ENCODE data around the gene ERBB3. TPM values are rescaled to one million over a fixed set of nuclear protein-coding genes. Genes with fewer than 3 reads are reported as not detected.

Gene ERBB3
- polyA plus RNA-seq, 1 of the 3 experiments (the other 2 are of a cell fraction) = 1.4 TPM

GRCh38 chr12:56087220-56087619 lies 7.3 kb downstream of the ERBB3 start:
- H3K9ac ChIP-seq = no peak overlapping the region
- no peak overlapping the region for H3K4me2 ChIP-seq
- POLR2A ChIA-PET = no interaction called here
- H2AFZ ChIP-seq (ENCODE audit: low read depth) = no peak overlapping the region
- no peaks in the 10 kb centered on the region for H4K20me1 ChIP-seq (ENCODE audit: insufficient read depth)
- H3K27ac ChIP-seq (ENCODE audit: low read depth in 2 of 2, low read length in 1 of 2) = no peak overlapping the region
- no peaks in the 10 kb centered on the region for H3K36me3 ChIP-seq (replicated peaks in 1 of 2; ENCODE audit: control insufficient read depth in 1 of 2, insufficient read depth in 2 of 2, low read length in 1 of 2)
- no peak for TF ChIP-seq RFX5 (IDR thresholded peaks at IDR 0.05; ENCODE audit: low read length)
- TF ChIP-seq, protein P1, sequence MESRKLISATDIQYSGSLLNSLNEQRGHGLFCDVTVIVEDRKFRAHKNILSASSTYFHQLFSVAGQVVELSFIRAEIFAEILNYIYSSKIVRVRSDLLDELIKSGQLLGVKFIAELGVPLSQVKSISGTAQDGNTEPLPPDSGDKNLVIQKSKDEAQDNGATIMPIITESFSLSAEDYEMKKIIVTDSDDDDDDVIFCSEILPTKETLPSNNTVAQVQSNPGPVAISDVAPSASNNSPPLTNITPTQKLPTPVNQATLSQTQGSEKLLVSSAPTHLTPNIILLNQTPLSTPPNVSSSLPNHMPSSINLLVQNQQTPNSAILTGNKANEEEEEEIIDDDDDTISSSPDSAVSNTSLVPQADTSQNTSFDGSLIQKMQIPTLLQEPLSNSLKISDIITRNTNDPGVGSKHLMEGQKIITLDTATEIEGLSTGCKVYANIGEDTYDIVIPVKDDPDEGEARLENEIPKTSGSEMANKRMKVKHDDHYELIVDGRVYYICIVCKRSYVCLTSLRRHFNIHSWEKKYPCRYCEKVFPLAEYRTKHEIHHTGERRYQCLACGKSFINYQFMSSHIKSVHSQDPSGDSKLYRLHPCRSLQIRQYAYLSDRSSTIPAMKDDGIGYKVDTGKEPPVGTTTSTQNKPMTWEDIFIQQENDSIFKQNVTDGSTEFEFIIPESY (IDR thresholded peaks at IDR 0.05; ENCODE audit: borderline replicate concordance, low read depth) = no peak
- no peak for TF ChIP-seq CHD2 (IDR thresholded peaks at IDR 0.05; ENCODE audit: low read length, partially characterized antibody)
- DNase-seq = no peak
- no peaks in the 10 kb centered on the region for H3K9me3 ChIP-seq
- CTCF ChIA-PET = no interaction called here
- H3K27me3 ChIP-seq (ENCODE audit: insufficient read depth) = no peaks in the 10 kb centered on the region
- H3K79me2 ChIP-seq (ENCODE audit: insufficient read depth) = no peaks in the 10 kb centered on the region
- WGBS (ENCODE audit: low lambda C conversion rate) = 74% methylated on average over 6 of the region's 6 CpGs
- no peaks in the 10 kb centered on the region for H3K4me1 ChIP-seq (ENCODE audit: control insufficient read depth in 1 of 2, insufficient read depth in 2 of 2, low read depth in 1 of 2, low read length in 1 of 2)
- no peaks in the 10 kb centered on the region for H3K9me2 ChIP-seq
- H3F3A ChIP-seq (replicated peaks; ENCODE audit: insufficient read depth) = no peaks in the 10 kb centered on the region
- no peak overlapping the region for H3K4me3 ChIP-seq (ENCODE audit: low read depth in 2 of 2, low read length in 1 of 2)

- H3K4me1 ChIP-seq (ENCODE audit: control insufficient read depth in 1 of 2, insufficient read depth in 2 of 2, low read depth in 1 of 2, low read length in 1 of 2) = no peaks in the 10 kb centered on the region
- no peaks in the 10 kb centered on the region for H3K79me2 ChIP-seq (ENCODE audit: insufficient read depth)
- no peak overlapping the region for H3K27ac ChIP-seq (ENCODE audit: low read depth in 2 of 2, low read length in 1 of 2)
- no peaks in the 10 kb centered on the region for H3K36me3 ChIP-seq (replicated peaks in 1 of 2; ENCODE audit: control insufficient read depth in 1 of 2, insufficient read depth in 2 of 2, low read length in 1 of 2)
- H3K9ac ChIP-seq = no peak overlapping the region
- H3F3A ChIP-seq (replicated peaks; ENCODE audit: insufficient read depth) = no peaks in the 10 kb centered on the region
- no peak overlapping the region for H2AFZ ChIP-seq (ENCODE audit: low read depth)
- H3K27me3 ChIP-seq (ENCODE audit: insufficient read depth) = peaks cover 33% of the 10 kb centered on the region; the same call in 1 of the 2 replicates
- no peak overlapping the region for H3K4me3 ChIP-seq (ENCODE audit: low read depth in 2 of 2, low read length in 1 of 2)
- H3K4me2 ChIP-seq = no peak overlapping the region
- H3K9me3 ChIP-seq = no peaks in the 10 kb centered on the region
- DNase-seq = no peak
- H4K20me1 ChIP-seq (ENCODE audit: insufficient read depth) = no peaks in the 10 kb centered on the region
- H3K9me2 ChIP-seq = no peaks in the 10 kb centered on the region
- WGBS (ENCODE audit: low lambda C conversion rate) = 72% methylated on average over 6 of the region's 6 CpGs
- POLR2A ChIA-PET = no interaction called here
- CTCF ChIA-PET = no interaction called here
- no peak for TF ChIP-seq IRF3 (IDR thresholded peaks at IDR 0.05; ENCODE audit: low read depth, low read length)
- no peak for TF ChIP-seq RXRA (IDR thresholded peaks at IDR 0.05; ENCODE audit: borderline replicate concordance, low read depth)
- no peak for TF ChIP-seq CHD2 (IDR thresholded peaks at IDR 0.05; ENCODE audit: low read length, partially characterized antibody)
- TF ChIP-seq TCF12 (IDR thresholded peaks at IDR 0.05) = no peak
- TF ChIP-seq JUND (IDR thresholded peaks at IDR 0.05) = no peak
- TF ChIP-seq GABPA (IDR thresholded peaks at IDR 0.05; ENCODE audit: low read depth) = no peak
- no peak for TF ChIP-seq FOSL2 (IDR thresholded peaks at IDR 0.05; ENCODE audit: borderline replicate concordance, low read depth)
- no peak for TF ChIP-seq FOXM1 (IDR thresholded peaks at IDR 0.05; ENCODE audit: low read depth)
- no peak for TF ChIP-seq FOXJ3 (CRISPR knock-in tag; IDR thresholded peaks at IDR 0.05)
- no peak for TF ChIP-seq TAF1 (IDR thresholded peaks at IDR 0.05; ENCODE audit: borderline replicate concordance, low read depth, low read length)
- TF ChIP-seq, protein P2, sequence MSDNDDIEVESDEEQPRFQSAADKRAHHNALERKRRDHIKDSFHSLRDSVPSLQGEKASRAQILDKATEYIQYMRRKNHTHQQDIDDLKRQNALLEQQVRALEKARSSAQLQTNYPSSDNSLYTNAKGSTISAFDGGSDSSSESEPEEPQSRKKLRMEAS (IDR thresholded peaks at IDR 0.05; ENCODE audit: low read depth) = no peak
- no peak for TF ChIP-seq EP300 (IDR thresholded peaks at IDR 0.05; ENCODE audit: borderline replicate concordance in 1 of 2, low read depth in 1 of 2, low read length in 1 of 2)
- no peak for TF ChIP-seq NRF1 (IDR thresholded peaks at IDR 0.05; ENCODE audit: low read depth, low read length)
- TF ChIP-seq, protein P3, sequence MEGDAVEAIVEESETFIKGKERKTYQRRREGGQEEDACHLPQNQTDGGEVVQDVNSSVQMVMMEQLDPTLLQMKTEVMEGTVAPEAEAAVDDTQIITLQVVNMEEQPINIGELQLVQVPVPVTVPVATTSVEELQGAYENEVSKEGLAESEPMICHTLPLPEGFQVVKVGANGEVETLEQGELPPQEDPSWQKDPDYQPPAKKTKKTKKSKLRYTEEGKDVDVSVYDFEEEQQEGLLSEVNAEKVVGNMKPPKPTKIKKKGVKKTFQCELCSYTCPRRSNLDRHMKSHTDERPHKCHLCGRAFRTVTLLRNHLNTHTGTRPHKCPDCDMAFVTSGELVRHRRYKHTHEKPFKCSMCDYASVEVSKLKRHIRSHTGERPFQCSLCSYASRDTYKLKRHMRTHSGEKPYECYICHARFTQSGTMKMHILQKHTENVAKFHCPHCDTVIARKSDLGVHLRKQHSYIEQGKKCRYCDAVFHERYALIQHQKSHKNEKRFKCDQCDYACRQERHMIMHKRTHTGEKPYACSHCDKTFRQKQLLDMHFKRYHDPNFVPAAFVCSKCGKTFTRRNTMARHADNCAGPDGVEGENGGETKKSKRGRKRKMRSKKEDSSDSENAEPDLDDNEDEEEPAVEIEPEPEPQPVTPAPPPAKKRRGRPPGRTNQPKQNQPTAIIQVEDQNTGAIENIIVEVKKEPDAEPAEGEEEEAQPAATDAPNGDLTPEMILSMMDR (IDR thresholded peaks at IDR 0.05) = no peak
- TF ChIP-seq USF2 (IDR thresholded peaks at IDR 0.05; ENCODE audit: borderline replicate concordance, low read depth, low read length) = no peak
- TF ChIP-seq REST (IDR thresholded peaks at IDR 0.05; ENCODE audit: low read depth, low read length) = no peak
- TF ChIP-seq ELF1 (IDR thresholded peaks at IDR 0.05) = no peak
Measured at GRCh38 chr12:56097738-56098137, 17.8 kb downstream of the ERBB3 start.

All from SK-N-SH (cell line).